DOHH2 (cell line): Measurements from ENCODE around the gene CCDC102A.

ENCODE experiments used
- H3F3A ChIP-seq: fragments of 200-600 bp; sonication (generic), shearing (Covaris generic); 2 replicates; pipeline ENCODE4 v1.6.0; 2016; ENCODE audit warnings: antibody characterized with exemption, mild to moderate bottlenecking; ENCODE audit not compliant: control insufficient read depth, insufficient read depth
- H3K27ac ChIP-seq: fragments of 200-600 bp; sonication (generic); 2 replicates; pipeline ENCODE4 v1.5.1; 2014; ENCODE audit warnings: low read depth, mild to moderate bottlenecking, low read length, moderate library complexity
- H3K27me3 ChIP-seq: fragments of 200-600 bp; sonication (generic); 2 replicates; pipeline ENCODE4 v1.6.1; 2014; ENCODE audit warnings: mild to moderate bottlenecking, low read length, mixed read lengths; ENCODE audit not compliant: control insufficient read depth
- H3K36me3 ChIP-seq: fragments of 200-600 bp; sonication (generic); 2 replicates; pipeline ENCODE4 v1.6.1; 2014; ENCODE audit warnings: mild to moderate bottlenecking, low read length, moderate library complexity, mixed read lengths; ENCODE audit not compliant: control insufficient read depth
- H3K4me1 ChIP-seq: fragments of 200-600 bp; sonication (generic); 2 replicates; pipeline ENCODE4 v1.6.1; 2014; ENCODE audit warnings: mild to moderate bottlenecking, low read length, mixed read lengths; ENCODE audit not compliant: control insufficient read depth
- H3K4me2 ChIP-seq: fragments of 200-600 bp; sonication (generic); 2 replicates; pipeline ENCODE4 v1.6.0; 2014; ENCODE audit warnings: mild to moderate bottlenecking, low read length, moderate library complexity
- H3K4me3 ChIP-seq: fragments of 200-600 bp; sonication (generic); 2 replicates; pipeline ENCODE4 v1.5.1; 2014; ENCODE audit warnings: mild to moderate bottlenecking, low read length, mixed read lengths
- H3K79me2 ChIP-seq: fragments of 200-600 bp; sonication (generic); 2 replicates; pipeline ENCODE4 v1.6.1; 2014; ENCODE audit warnings: mild to moderate bottlenecking, low read length, mixed read lengths; ENCODE audit not compliant: control insufficient read depth
- H3K9me2 ChIP-seq: fragments of 200-600 bp; sonication (generic); replicated peaks from 2 replicates; pipeline ENCODE4 v1.6.1; 2014; ENCODE audit warnings: mild to moderate bottlenecking, low read length, mixed read lengths; ENCODE audit not compliant: control insufficient read depth
- H3K9me3 ChIP-seq: fragments of 200-600 bp; sonication (generic); 2 replicates; pipeline ENCODE4 v1.6.1; 2014; ENCODE audit warnings: antibody characterized with exemption, low read length, mixed read lengths; ENCODE audit not compliant: control insufficient read depth, insufficient read depth
- H4K20me1 ChIP-seq: fragments of 200-600 bp; sonication (generic); 2 replicates; pipeline ENCODE4 v1.6.0; 2014; ENCODE audit warnings: low read depth, mild to moderate bottlenecking, antibody characterized with exemption, low read length, moderate library complexity; ENCODE audit not compliant: control insufficient read depth, insufficient read depth
- CTCF ChIP-seq: fragments of 200-600 bp; sonication (generic); IDR thresholded peaks from one replicate; pipeline ENCODE4 v1.5.1; 2014; ENCODE audit warnings: antibody characterized with exemption, mild to moderate bottlenecking, low read depth, low read length; ENCODE audit not compliant: poor library complexity, severe bottlenecking
- EZH2phosphoT487 ChIP-seq: fragments of 200-600 bp; sonication (generic); IDR thresholded peaks from 2 replicates; pipeline ENCODE4 v1.6.1; 2017; ENCODE audit warnings: borderline replicate concordance, mild to moderate bottlenecking, antibody characterized with exemption, low read length, moderate library complexity, mixed read lengths

Gene CCDC102A

GRCh38 chr16:57514371-57514770, 22.0 kb downstream of the CCDC102A start:
- Histone ChIP-seq H3K9me3 (no peaks in the 10 kb centered on the region), H3K79me2 (no peaks in the 10 kb centered on the region), H3K9me2 (no peaks in the 10 kb centered on the region), H4K20me1 (no peaks in the 10 kb centered on the region), H3K27ac (no peak overlapping the region), H3K4me1 (no peaks in the 10 kb centered on the region), H3K4me3 (no peak overlapping the region), H3K36me3 (no peaks in the 10 kb centered on the region; the same call in 1 of the 2 replicates), H3F3A (no peaks in the 10 kb centered on the region), H3K4me2 (no peak overlapping the region), H3K27me3 (no peaks in the 10 kb centered on the region)
- TF ChIP-seq CTCF (no peak), EZH2phosphoT487 (no peak)

- no peaks in the 10 kb centered on the region for H3K9me3 ChIP-seq
- no peaks in the 10 kb centered on the region for H4K20me1 ChIP-seq
- H3K27ac ChIP-seq = no peak overlapping the region
- H3F3A ChIP-seq = no peaks in the 10 kb centered on the region
- H3K4me2 ChIP-seq = no peak overlapping the region
- H3K36me3 ChIP-seq = no peaks in the 10 kb centered on the region; the same call in 1 of the 2 replicates
- H3K9me2 ChIP-seq = no peaks in the 10 kb centered on the region
- no peaks in the 10 kb centered on the region for H3K4me1 ChIP-seq
- H3K27me3 ChIP-seq = no peaks in the 10 kb centered on the region
- no peak overlapping the region for H3K4me3 ChIP-seq
- no peaks in the 10 kb centered on the region for H3K79me2 ChIP-seq
- TF ChIP-seq CTCF = no peak
- no peak for TF ChIP-seq EZH2phosphoT487
These were observed 22.8 kb downstream of the CCDC102A start for GRCh38 chr16:57513371-57514102.

GRCh38 chr16:57512296-57513001, 23.9 kb downstream of the CCDC102A start:
- Histone ChIP-seq H3K9me2 (no peaks in the 10 kb centered on the region), H3K79me2 (no peaks in the 10 kb centered on the region), H3K27ac (no peak overlapping the region), H3K36me3 (no peaks in the 10 kb centered on the region), H4K20me1 (no peaks in the 10 kb centered on the region), H3K4me1 (no peaks in the 10 kb centered on the region), H3K9me3 (no peaks in the 10 kb centered on the region), H3K4me3 (no peak overlapping the region), H3K4me2 (no peak overlapping the region), H3K27me3 (peaks cover 7% of the 10 kb centered on the region), H3F3A (no peaks in the 10 kb centered on the region)
- TF ChIP-seq CTCF = no peak
- no peak for TF ChIP-seq EZH2phosphoT487
